Pancreas (tissue), 10 donors: Measurements from ENCODE around the gene HDDC3. TPM values are rescaled to one million over a fixed set of nuclear protein-coding genes. Genes with fewer than 3 reads are reported as not detected.

Experiments
- ATAC-seq, 4 donors: fragments of 200-7000 bp; cut with Tn5 transposase; one replicate each; pipeline versions ENCODE4 v1.8.0 to v1.9.1; 2020; ENCODE audit warnings: mild to moderate bottlenecking in 4 of 4, moderate library complexity in 4 of 4
- DNase-seq, 6 donors: peaks; one replicate each; pipeline ENCODE4 v3.0.0-alpha.2; 2020
- FAIRE-seq: peaks from 2 replicates; lab custom pipeline; 2012; peaks lifted over from hg19 to GRCh38; lab: Jason Lieb, UNC
- H3K27ac ChIP-seq, 4 donors: fragments of 200-600 bp; sonication (generic); 1 replicate in 3 of 4; 2 replicates in 1 of 4; pipeline versions ENCODE4 v1.5.0 to v1.8.0; 2020
- H3K27me3 ChIP-seq, 4 donors: fragments of 200-600 bp; one replicate each; pipeline ENCODE4 v1.8.0; 2021
- H3K36me3 ChIP-seq, 3 donors: fragments of 200-600 bp; sonication (generic) in 1 of 3; one replicate each; pipeline versions ENCODE4 v1.5.0 to v1.8.0; 2020 to 2021
- H3K4me1 ChIP-seq, 3 donors: fragments of 200-600 bp; one replicate each; pipeline ENCODE4 v1.8.0; 2021
- H3K4me3 ChIP-seq, 4 donors: fragments of 200-600 bp; sonication (generic) in 2 of 4; one replicate each; pipeline versions ENCODE4 v1.5.0 to v1.8.0; 2020 to 2021
- H3K9me3 ChIP-seq, 4 donors: fragments of 200-600 bp; one replicate each; pipeline ENCODE4 v1.8.0; 2021
- WGBS, 2 donors: extraction: QIAGEN DNeasy Blood & Tissue Kit; methylation state at CpG; one replicate each; pipeline ENCODE4 v1.1.7; 2013; 5-methylcytosine and 5-hydroxymethylcytosine counted together
- intact Hi-C, 3 donors: fragments of 100-400 bp; cut with DNase I; formaldehyde crosslinking; loops; one replicate each; pipeline versions ENCODE4 v1.11.1 to v1.14.2; 2022
- polyA plus RNA-seq, 2 donors: library from polyadenylated mRNA; stranded (reverse); fragments of 200-250 nt; gene quantifications; one replicate each; pipeline ENCODE4 v1.2.3, GENCODE V29; 2013
- total RNA-seq, 6 donors: library from RNA; stranded (reverse); fragmentation: NEBNext Ultra II Directional in 4 of 6; extraction: Animal tissue kit (Norgen Biotek cat#: 25700) in 4 of 6; gene quantifications; one replicate each; pipeline versions ENCODE4 v1.2.1 to v1.2.4, GENCODE V29; 2021 to 2023
- TF ChIP-seq, protein P1 (sequence below), 4 donors: fragments of 200-600 bp; sonication (generic) in 3 of 4; IDR thresholded peaks; one replicate each; pipeline versions ENCODE4 v1.5.0 to v1.8.0; 2021; ENCODE audit warnings: antibody characterized with exemption in 4 of 4
- donor health status: healthy with polysubstance abuse.
- donor health status: DM: no; HTN: no; CAD: no; lungs with moderate emphysema.
- donor health status: DM: no; HTN: no; CAD: no.
- donor health status: control.
- donor health status: control.
- donor health status: Bipolar disorder and iron deficiency.
- donor health status: DM: yes; HTN: yes; CAD: no.
- donor health status: DM: no; HTN: no; CAD: no.
- donor health status: DM: no; HTN: no; CAD: no.
- donor health status: DM: yes; HTN: yes; CAD: no.

Gene HDDC3
- total and polyA plus RNA-seq, 8 donors = 10.3 to 20.9 (median 15.0) TPM

DNA sequence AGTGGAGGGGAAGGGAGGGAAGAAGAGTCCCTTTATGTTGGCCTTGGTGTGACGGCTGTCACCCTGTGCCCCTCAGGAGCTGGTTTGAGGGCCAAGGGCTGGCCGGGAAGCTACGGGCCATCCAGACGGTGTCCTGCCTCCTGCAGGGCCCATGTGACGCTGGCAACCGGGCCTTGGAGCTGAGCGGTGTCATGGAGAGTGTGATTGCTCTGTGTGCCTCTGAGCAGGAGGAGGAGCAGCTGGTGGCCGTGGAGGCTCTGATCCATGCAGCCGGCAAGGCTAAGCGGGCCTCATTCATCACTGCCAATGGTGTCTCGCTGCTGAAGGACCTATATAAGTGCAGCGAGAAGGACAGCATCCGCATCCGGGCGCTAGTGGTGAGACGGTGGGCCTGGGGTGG lies 14.2 kb upstream of the HDDC3 start:
- WGBS, 2 donors = 90 to 93% methylated on average over 16 of the region's 16 CpGs
- intact Hi-C loops = no loop called here
- Histone ChIP-seq H3K36me3 (peaks cover 0 to 75% (median 43%) of the 10 kb centered on the region in 3 donors), H3K9me3 (no peaks in the 10 kb centered on the region), H3K4me3 (no peak overlapping the region), H3K27ac (no peak overlapping the region), H3K27me3 (no peaks in the 10 kb centered on the region), H3K4me1 (no peaks in the 10 kb centered on the region)
- FAIRE-seq = no peak
- no peak for ATAC-seq
- TF ChIP-seq, protein P1, sequence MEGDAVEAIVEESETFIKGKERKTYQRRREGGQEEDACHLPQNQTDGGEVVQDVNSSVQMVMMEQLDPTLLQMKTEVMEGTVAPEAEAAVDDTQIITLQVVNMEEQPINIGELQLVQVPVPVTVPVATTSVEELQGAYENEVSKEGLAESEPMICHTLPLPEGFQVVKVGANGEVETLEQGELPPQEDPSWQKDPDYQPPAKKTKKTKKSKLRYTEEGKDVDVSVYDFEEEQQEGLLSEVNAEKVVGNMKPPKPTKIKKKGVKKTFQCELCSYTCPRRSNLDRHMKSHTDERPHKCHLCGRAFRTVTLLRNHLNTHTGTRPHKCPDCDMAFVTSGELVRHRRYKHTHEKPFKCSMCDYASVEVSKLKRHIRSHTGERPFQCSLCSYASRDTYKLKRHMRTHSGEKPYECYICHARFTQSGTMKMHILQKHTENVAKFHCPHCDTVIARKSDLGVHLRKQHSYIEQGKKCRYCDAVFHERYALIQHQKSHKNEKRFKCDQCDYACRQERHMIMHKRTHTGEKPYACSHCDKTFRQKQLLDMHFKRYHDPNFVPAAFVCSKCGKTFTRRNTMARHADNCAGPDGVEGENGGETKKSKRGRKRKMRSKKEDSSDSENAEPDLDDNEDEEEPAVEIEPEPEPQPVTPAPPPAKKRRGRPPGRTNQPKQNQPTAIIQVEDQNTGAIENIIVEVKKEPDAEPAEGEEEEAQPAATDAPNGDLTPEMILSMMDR (IDR thresholded peaks at IDR 0.05) = no peak
- DNase-seq = no peak

DNA sequence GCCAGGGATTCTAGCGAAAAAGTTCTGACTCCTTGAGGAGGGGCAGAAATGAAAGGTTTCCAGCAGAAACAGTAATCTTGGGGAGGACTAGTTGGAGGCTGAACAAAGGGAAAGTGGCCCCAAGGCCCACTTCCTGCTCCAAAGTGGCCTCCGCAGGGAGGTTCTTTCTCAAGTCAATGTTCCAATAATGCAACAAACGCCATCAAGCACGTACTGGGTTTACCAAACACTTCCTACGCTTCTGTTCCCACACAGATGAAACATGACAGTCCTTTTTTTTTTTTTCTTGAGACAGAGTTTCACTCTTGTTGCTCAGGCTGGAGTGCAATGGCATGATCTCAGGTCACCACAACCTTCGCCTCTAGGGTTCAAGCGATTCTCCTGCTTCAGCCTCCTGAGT lies 12.7 kb upstream of the HDDC3 start:
- H3K4me1 ChIP-seq = no peaks in the 10 kb centered on the region
- 96 to 97% methylated on average over 7 of the region's 7 CpGs for WGBS, 2 donors
- H3K36me3 ChIP-seq = peaks cover 0 to 83% (median 44%) of the 10 kb centered on the region in 3 donors
- intact Hi-C loops = no loop called here
- DNase-seq (no peak), ATAC-seq (no peak), FAIRE-seq (no peak)
- H3K4me3 ChIP-seq = no peak overlapping the region
- no peak overlapping the region for H3K27ac ChIP-seq
- no peaks in the 10 kb centered on the region for H3K27me3 ChIP-seq
- no peaks in the 10 kb centered on the region for H3K9me3 ChIP-seq
- TF ChIP-seq, protein P1 (IDR thresholded peaks at IDR 0.05) = no peak

DNA sequence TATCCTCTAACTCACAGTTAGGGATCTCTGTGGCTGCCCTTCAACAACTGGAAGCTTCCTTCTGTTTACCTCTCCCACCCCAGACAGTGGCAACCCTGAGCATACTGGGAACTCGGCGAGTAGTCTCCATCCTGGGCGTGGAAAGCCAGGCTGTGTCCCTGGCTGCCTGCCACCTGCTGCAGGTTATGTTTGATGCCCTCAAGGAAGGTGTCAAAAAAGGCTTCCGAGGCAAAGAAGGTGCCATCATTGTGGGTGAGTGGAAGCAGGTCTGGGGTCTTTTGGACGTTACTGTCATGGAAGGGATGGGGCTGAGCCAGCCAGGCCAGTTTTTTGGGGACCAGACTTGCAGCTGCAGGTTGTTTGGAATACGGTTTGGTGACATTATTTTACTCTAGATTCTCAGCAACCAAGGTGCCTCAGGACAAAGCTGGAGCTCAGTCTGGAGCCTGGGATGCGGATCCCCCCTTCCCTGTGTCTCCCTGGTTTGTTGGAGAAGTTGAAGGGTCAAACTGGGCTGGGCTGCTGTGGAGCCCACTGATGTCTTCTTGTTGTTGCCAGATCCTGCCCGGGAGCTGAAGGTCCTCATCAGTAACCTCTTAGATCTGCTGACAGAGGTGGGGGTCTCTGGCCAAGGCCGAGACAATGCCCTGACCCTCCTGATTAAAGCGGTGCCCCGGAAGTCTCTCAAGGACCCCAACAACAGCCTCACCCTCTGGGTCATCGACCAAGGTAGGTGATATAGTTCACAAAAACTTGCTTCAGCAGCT lies 10.2 kb upstream of the HDDC3 start:
- H3K36me3 ChIP-seq = peaks cover 0 to 81% (median 51%) of the 10 kb centered on the region in 3 donors
- TF ChIP-seq, protein P1 (IDR thresholded peaks at IDR 0.05) = no peak
- no peaks in the 10 kb centered on the region for H3K4me1 ChIP-seq
- FAIRE-seq (no peak), DNase-seq (no peak), ATAC-seq (no peak)
- H3K27ac ChIP-seq = no peak overlapping the region
- intact Hi-C loops = no loop called here
- H3K4me3 ChIP-seq = no peak overlapping the region
- 87% methylated on average over 12 of the region's 12 CpGs for WGBS, 2 donors
- no peaks in the 10 kb centered on the region for H3K9me3 ChIP-seq
- H3K27me3 ChIP-seq = no peaks in the 10 kb centered on the region

DNA sequence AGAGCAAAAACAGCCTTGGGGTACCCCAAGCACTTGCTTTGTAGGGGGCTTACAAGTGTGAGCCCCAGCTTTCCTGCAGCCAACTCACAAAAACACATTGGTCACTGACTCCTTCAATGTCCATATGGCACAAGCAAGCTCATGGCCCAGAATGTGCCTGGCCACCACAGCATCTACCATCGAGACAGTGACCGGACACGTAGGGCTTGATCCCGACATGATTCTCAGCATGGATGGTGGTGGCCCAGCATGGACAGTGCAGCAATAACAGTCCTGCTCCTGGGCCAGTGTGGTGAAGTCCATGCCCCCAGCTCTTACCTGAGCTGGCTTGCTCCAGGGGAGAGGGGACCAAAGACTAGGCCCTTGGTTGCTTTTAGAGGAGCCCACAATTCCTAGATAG lies 8.7 kb upstream of the HDDC3 start:
- WGBS, 2 donors = 96% methylated on average over 4 of the region's 4 CpGs
- no peak for ATAC-seq
- no peak for FAIRE-seq
- TF ChIP-seq, protein P1 (IDR thresholded peaks at IDR 0.05) = no peak
- Histone ChIP-seq H3K4me3 (no peak overlapping the region), H3K27me3 (no peaks in the 10 kb centered on the region), H3K27ac (no peak overlapping the region), H3K9me3 (no peaks in the 10 kb centered on the region), H3K4me1 (peaks cover 0 to 7% (median 0%) of the 10 kb centered on the region in 3 donors), H3K36me3 (peaks cover 0 to 77% (median 46%) of the 10 kb centered on the region in 3 donors)
- intact Hi-C loops = no loop called here
- no peak for DNase-seq

DNA sequence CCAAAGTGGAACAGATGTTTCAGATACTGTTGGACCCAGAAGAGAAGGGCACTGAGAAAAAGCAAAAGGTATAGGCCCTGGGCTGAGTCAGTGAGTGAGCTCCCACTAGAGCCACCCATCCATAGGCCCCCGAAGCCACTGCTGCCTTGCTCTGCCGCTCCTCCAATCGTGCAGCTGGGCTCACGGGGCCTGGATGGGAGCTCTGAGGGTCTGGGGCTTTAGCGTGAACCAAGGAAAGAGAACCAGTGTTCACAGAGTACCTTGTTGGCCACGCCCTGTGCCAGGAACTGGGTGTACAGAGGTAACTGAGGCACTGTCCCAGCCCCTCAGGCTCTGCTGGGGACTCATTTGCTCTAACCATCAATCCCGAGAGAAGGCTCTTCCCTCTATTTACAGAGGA lies 7.4 kb upstream of the HDDC3 start:
- no peak overlapping the region for H3K27ac ChIP-seq
- TF ChIP-seq, protein P1 (IDR thresholded peaks at IDR 0.05) = no peak
- peaks cover 0 to 66% (median 42%) of the 10 kb centered on the region in 3 donors for H3K36me3 ChIP-seq
- H3K9me3 ChIP-seq = no peaks in the 10 kb centered on the region
- no peak for ATAC-seq
- H3K4me3 ChIP-seq = no peak overlapping the region
- no peak for DNase-seq
- FAIRE-seq = no peak
- H3K27me3 ChIP-seq = no peaks in the 10 kb centered on the region
- peaks cover 0 to 11% (median 0%) of the 10 kb centered on the region in 3 donors for H3K4me1 ChIP-seq
- intact Hi-C loops = no loop called here
- WGBS, 2 donors = 77 to 94% methylated on average over 7 of the region's 7 CpGs
